LNCAP (cell line): ENCODE measurements around the gene POU3F1.

Experiments
- CTCF ChIP-seq: fragments of 450-650 bp; IDR thresholded peaks from 2 replicates; pipeline ENCODE4 v1.5.1; 2017; ENCODE audit warnings: mild to moderate bottlenecking

POU3F1 gene

GRCh38 chr1:38079019-38079418 is 32.4 kb upstream of the POU3F1 start:
- no peak for TF ChIP-seq CTCF

- no peak for TF ChIP-seq CTCF
These were observed 31.0 kb upstream of the POU3F1 start for GRCh38 chr1:38077523-38078147.

GRCh38 chr1:38076455-38076854 is 29.9 kb upstream of the POU3F1 start:
- TF ChIP-seq CTCF, result no peak

GRCh38 chr1:38076038-38076437 is 29.4 kb upstream of the POU3F1 start:
- no peak for TF ChIP-seq CTCF

- no peak for TF ChIP-seq CTCF
These were observed 28.6 kb upstream of the POU3F1 start for GRCh38 chr1:38075191-38075590.

GRCh38 chr1:38074302-38074677 is 27.7 kb upstream of the POU3F1 start:
- TF ChIP-seq CTCF, result no peak

GRCh38 chr1:38073534-38074301 is 27.1 kb upstream of the POU3F1 start:
- no peak for TF ChIP-seq CTCF
